ENCODE measurements around the gene PDHB.
A peak's percentile ranks its signal among the peaks of the same experiment; 100 is the strongest.
"Not testable (repeated sequence)": the region's sequence is repeated elsewhere in the genome, so short reads cannot be mapped to it uniquely, and the experiment has no call there.

Gene PDHB

GRCh38 chr3:58437276-58437675, 3.6 kb upstream of the PDHB start:
- not testable (repeated sequence) for DNase-seq (ENCODE audit: low read depth)

GRCh38 chr3:58434990-58435389, 1.4 kb upstream of the PDHB start:
- no peak for DNase-seq (ENCODE audit: low read depth)

- no peak for DNase-seq (ENCODE audit: low read depth)
These were observed 879 bp upstream of the PDHB start for GRCh38 chr3:58434511-58434910.

- no peak for DNase-seq (ENCODE audit: low read depth)
These were observed 504 bp upstream of the PDHB start for GRCh38 chr3:58434168-58434504.

GRCh38 chr3:58432905-58433304, 727 bp downstream of the PDHB start:
- DNase-seq (ENCODE audit: low read depth), result no peak

GRCh38 chr3:58429657-58430056, 4.0 kb downstream of the PDHB start:
- DNase-seq (ENCODE audit: low read depth), result no peak

GRCh38 chr3:58427661-58428361, 5.8 kb downstream of the PDHB start:
- DNase-seq (ENCODE audit: low read depth), result no peak

- no peak for DNase-seq (ENCODE audit: low read depth)
These were observed 7.8 kb downstream of the PDHB start for GRCh38 chr3:58425782-58426181.

- no peak for DNase-seq (ENCODE audit: low read depth)
These were observed 9.0 kb downstream of the PDHB start for GRCh38 chr3:58424613-58425012.

- DNase-seq (ENCODE audit: low read depth), result no peak
These were observed 10.8 kb downstream of the PDHB start for GRCh38 chr3:58422756-58423325.

GRCh38 chr3:58421004-58421403, 12.6 kb downstream of the PDHB start:
- no peak for DNase-seq (ENCODE audit: low read depth)

- DNase-seq (ENCODE audit: low read depth), result no peak
These were observed 13.7 kb downstream of the PDHB start for GRCh38 chr3:58419780-58420507.

- no peak for DNase-seq (ENCODE audit: low read depth)
These were observed 15.4 kb downstream of the PDHB start for GRCh38 chr3:58418227-58418626.

- no peak for DNase-seq (ENCODE audit: low read depth)
These were observed 16.6 kb downstream of the PDHB start for GRCh38 chr3:58417075-58417474.

- no peak for DNase-seq (ENCODE audit: low read depth)
These were observed 17.4 kb downstream of the PDHB start for GRCh38 chr3:58416191-58416590.

- peak; percentile 6 for DNase-seq (ENCODE audit: low read depth)
These were observed 19.0 kb downstream of the PDHB start for GRCh38 chr3:58414538-58415197.

GRCh38 chr3:58411851-58412830, 21.5 kb downstream of the PDHB start:
- DNase-seq (ENCODE audit: low read depth), result no peak

- DNase-seq (ENCODE audit: low read depth), result no peak
These were observed 22.6 kb downstream of the PDHB start for GRCh38 chr3:58411036-58411435.

- no peak for DNase-seq (ENCODE audit: low read depth)
These were observed 24.0 kb downstream of the PDHB start for GRCh38 chr3:58409663-58410062.

- DNase-seq (ENCODE audit: low read depth), result no peak
These were observed 24.7 kb downstream of the PDHB start for GRCh38 chr3:58408906-58409305.

- no peak for DNase-seq (ENCODE audit: low read depth)
These were observed 29.2 kb downstream of the PDHB start for GRCh38 chr3:58404396-58404795.

Data from stimulated activated CD8-positive, alpha-beta memory T cell treated with anti-CD3 and anti-CD28 coated beads, Interleukin-7, amount 100 ng/mL, for 24 hours (primary cell).